Common myeloid progenitor, CD34-positive (primary cell): ENCODE results near the gene CDH4. TPM values are rescaled to one million over a fixed set of nuclear protein-coding genes. Genes with fewer than 3 reads are reported as not detected.

Source experiments
- CTCF ChIA-PET: fragments of 350-600 bp; sonication (Branson Sonifier 250); formaldehyde crosslinking; loops from one replicate; lab custom pipeline; 2021; ENCODE audit warnings: antibody characterized with exemption; lab: Charles Lee
- POLR2A ChIA-PET: fragments of 350-600 bp; sonication (Branson Sonifier 250); formaldehyde crosslinking; loops from one replicate; lab custom pipeline; 2021; ENCODE audit warnings: antibody characterized with exemption; lab: Charles Lee
- DNase-seq, 3 donors: peaks; one replicate each; pipeline versions ENCODE4 v3.0.0 to v3.0.0-alpha.2; 2013
- H3K27ac ChIP-seq, 2 experiments: 1 replicate in 1 of 2; 2 replicates in 1 of 2; pipeline ENCODE4 v1.7.0; 2013; ENCODE audit warnings: inconsistent platforms in 2 of 2, low read length in 2 of 2, mild to moderate bottlenecking in 2 of 2, low read depth in 1 of 2, moderate library complexity in 1 of 2; ENCODE audit not compliant: severe bottlenecking in 2 of 2, insufficient read depth in 1 of 2, poor library complexity in 1 of 2
- H3K27me3 ChIP-seq, 5 experiments: replicated peaks in 2 of 5; 1 replicate in 3 of 5; 2 replicates in 2 of 5; pipeline versions ENCODE4 v1.6.1 to v1.7.0; 2013; ENCODE audit warnings: low read length in 4 of 5, mild to moderate bottlenecking in 2 of 5, moderate library complexity in 2 of 5, inconsistent platforms in 1 of 5; ENCODE audit not compliant: insufficient read depth in 5 of 5, control insufficient read depth in 4 of 5
- H3K36me3 ChIP-seq, 4 experiments: 1 replicate in 2 of 4; 2 replicates in 2 of 4; pipeline versions ENCODE4 v1.6.1 to v1.7.0; 2013; ENCODE audit warnings: low read length in 3 of 4, control low read depth in 1 of 4, mild to moderate bottlenecking in 1 of 4; ENCODE audit not compliant: control insufficient read depth in 4 of 4, insufficient read depth in 4 of 4
- H3K4me1 ChIP-seq, 4 experiments: 1 replicate in 3 of 4; 2 replicates in 1 of 4; pipeline versions ENCODE4 v1.6.1 to v1.7.1; 2013; ENCODE audit warnings: low read length in 3 of 4, mild to moderate bottlenecking in 3 of 4, control low read depth in 1 of 4, inconsistent platforms in 1 of 4, moderate library complexity in 1 of 4; ENCODE audit not compliant: control insufficient read depth in 4 of 4, insufficient read depth in 4 of 4; ENCODE audit errors: control extremely low read depth in 1 of 4
- H3K4me3 ChIP-seq, 7 experiments: 1 replicate in 4 of 7; 2 replicates in 3 of 7; pipeline versions ENCODE4 v1.5.1 to v1.7.0; 2013; ENCODE audit warnings: mild to moderate bottlenecking in 7 of 7, low read length in 6 of 7, moderate library complexity in 6 of 7, inconsistent platforms in 2 of 7, low read depth in 2 of 7, control low read depth in 1 of 7; ENCODE audit not compliant: insufficient read depth in 4 of 7, control insufficient read depth in 1 of 7; ENCODE audit errors: extremely low read depth in 1 of 7
- H3K9me3 ChIP-seq, 5 experiments: 1 replicate in 4 of 5; 2 replicates in 1 of 5; pipeline versions ENCODE4 v1.6.1 to v1.7.1; 2013; ENCODE audit warnings: low read length in 4 of 5, mild to moderate bottlenecking in 2 of 5, inconsistent platforms in 1 of 5, low read depth in 1 of 5, moderate library complexity in 1 of 5; ENCODE audit not compliant: control insufficient read depth in 4 of 5, insufficient read depth in 2 of 5; ENCODE audit errors: control extremely low read depth in 1 of 5
- WGBS: methylation state at CpG from one replicate; pipeline ENCODE4 v1.1.5; 2013; ENCODE audit not compliant: insufficient coverage; 5-methylcytosine and 5-hydroxymethylcytosine counted together
- polyA plus RNA-seq: library from polyadenylated mRNA; unstranded; fragments of 120-200 nt; gene quantifications from one replicate; pipeline ENCODE4 v1.2.1, GENCODE V29; 2013

Gene CDH4
- 0.86 TPM for polyA plus RNA-seq

DNA sequence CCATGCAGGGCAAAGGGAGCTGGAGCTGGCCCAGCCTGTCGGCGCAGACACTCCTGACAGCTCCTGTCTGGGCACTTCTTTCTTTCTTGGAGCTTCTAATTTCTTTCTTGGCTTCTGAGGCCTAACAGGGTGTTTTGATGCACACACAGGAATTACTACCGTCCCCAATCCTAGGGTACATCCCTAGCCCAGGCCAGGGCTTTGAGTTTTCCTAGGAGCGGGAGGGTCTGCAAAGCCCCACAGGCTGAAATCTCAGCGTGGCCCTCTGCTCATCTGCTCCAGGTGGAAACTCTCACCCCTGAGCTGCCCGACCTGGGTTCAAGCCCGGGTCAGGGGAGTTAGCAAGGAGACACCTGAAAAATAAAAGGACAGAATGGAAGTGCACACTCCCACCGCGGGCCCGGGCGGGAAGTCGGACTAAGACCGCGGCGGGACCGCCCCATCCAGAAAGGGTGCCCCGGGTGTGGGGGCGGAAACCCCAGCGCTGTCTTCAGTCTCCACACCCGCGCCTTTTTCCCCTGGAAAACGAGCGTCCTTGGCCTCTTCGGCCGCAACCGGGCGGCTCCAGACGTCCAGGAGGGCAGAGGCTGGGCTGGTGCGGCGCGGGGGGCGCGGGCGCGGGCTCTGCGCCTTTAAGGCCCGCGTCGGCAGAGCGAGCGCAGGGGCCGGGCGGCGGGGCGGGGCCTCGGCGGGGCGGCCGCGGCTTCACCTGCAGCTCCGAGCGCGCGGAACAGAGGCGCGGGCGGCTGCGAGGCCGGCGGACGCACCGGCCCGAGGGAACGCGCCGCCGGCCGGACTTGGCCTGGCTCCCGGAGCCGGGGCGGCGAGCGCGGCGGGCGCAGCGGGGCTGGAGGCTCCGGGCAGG lies at the start of gene CDH4:
Gene CDH4 (plus strand): TSS at position 733 of the 865 bp plus-strand sequence.
- peak in 1 of 3 donors; percentile 28 for DNase-seq
- CTCF ChIA-PET, result interaction anchor here (1.2 to 2.3 kb wide), 3 partner anchors 12 to 1041 kb away, joined by 3 to 7 read pairs (median 5); no protein-coding TSS in a partner anchor
- no peak within 1 kb of the TSS for H3K27ac ChIP-seq
- no peaks in the 10 kb centered on the region for H3K36me3 ChIP-seq
- H3K9me3 ChIP-seq, result no peaks in the 10 kb centered on the region
- POLR2A ChIA-PET, result interaction anchor here (0.5 kb wide), 1 partner anchor 1827 kb away, joined by 3 read pairs; no protein-coding TSS in a partner anchor
- peaks cover 0 to 30% (median 18%) of the 10 kb centered on the region in 4 experiments for H3K4me1 ChIP-seq
- WGBS, result 6% methylated on average over 59 of the region's 78 CpGs
- peak within 1 kb of the TSS in 6 of 7 experiments; percentile 51 to 83 (median 62) for H3K4me3 ChIP-seq
- H3K27me3 ChIP-seq, result peaks cover 9 to 68% (median 44%) of the 10 kb centered on the region in 5 experiments

DNA sequence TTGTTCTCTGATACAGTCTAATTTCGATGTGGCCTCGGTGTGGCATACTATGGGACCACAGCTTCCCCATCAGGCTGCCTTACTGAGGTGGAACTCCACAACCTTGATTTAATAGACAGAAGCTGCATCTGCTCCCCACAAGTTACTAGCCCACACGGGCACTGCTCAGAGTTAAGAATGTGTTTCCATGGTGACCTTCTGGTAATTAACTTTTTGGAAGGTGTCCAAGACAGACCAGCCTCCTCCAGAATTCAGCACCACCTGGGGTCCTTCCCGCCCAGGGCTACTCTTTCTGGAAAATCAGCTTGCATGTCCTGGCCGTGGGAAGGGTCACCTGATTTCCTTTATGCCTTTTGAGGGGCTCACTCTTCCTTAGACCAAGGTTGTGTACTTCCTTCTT lies 48.7 kb upstream of the CDH4 start:
- Histone ChIP-seq H3K36me3 (no peaks in the 10 kb centered on the region), H3K27me3 (peaks cover 0 to 11% (median 0%) of the 10 kb centered on the region in 5 experiments), H3K27ac (no peak overlapping the region), H3K4me3 (no peak overlapping the region), H3K4me1 (no peaks in the 10 kb centered on the region), H3K9me3 (peaks cover 0 to 10% (median 0%) of the 10 kb centered on the region in 5 experiments)
- ChIA-PET CTCF (no interaction called here), POLR2A (no interaction called here)
- WGBS, result 73% methylated on average over 3 of the region's 5 CpGs
- DNase-seq, result no peak

DNA sequence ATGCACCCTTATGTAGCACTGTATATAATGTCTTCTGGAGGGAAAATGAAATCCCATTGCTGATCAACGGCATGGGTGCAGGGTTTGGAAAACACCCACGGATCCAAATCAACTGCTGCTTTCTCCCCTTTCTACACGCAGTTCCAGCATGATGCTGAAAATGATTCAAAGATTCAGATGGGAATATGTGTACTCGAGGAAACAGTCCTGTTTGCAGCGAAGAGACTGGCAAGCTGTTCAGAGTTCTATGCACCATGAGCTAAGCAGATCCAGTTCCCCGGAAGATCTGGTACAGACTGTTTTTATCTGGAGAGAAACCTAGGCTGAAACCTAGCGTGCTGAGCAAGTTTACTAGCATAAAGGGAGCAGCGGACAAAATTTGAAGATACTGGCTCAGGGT lies 47.9 kb upstream of the CDH4 start:
- CTCF ChIA-PET, result no interaction called here
- Histone ChIP-seq H3K4me3 (no peak overlapping the region), H3K9me3 (peaks cover 0 to 9% (median 0%) of the 10 kb centered on the region in 5 experiments), H3K4me1 (no peaks in the 10 kb centered on the region), H3K27ac (no peak overlapping the region), H3K36me3 (no peaks in the 10 kb centered on the region), H3K27me3 (peaks cover 0 to 8% (median 0%) of the 10 kb centered on the region in 5 experiments)
- no peak for DNase-seq
- 93% methylated on average over 8 of the region's 8 CpGs for WGBS
- POLR2A ChIA-PET, result no interaction called here

DNA sequence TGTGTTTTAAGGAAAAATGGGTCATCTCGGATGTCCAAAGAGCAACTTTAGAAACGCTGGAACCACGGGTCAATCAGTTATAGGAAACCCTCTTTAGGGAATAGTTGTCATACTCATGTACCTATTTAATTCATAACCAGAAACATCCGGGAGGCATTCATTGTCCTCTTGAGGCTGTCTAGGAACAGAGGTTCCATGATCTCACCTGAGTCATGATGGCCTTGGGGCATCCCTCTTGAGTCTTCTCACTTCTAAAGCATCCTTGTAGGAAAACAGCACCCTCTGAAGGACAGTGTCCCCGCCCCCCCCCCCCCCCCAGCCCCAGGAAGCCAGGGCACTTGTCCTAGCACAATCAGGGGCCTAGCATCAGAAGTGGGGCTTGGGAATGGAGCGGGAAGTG lies 46.3 kb upstream of the CDH4 start:
- Histone ChIP-seq H3K36me3 (no peaks in the 10 kb centered on the region), H3K9me3 (peaks cover 0 to 9% (median 0%) of the 10 kb centered on the region in 5 experiments), H3K4me3 (no peak overlapping the region), H3K27ac (no peak overlapping the region), H3K27me3 (peaks cover 0 to 4% (median 0%) of the 10 kb centered on the region in 5 experiments), H3K4me1 (no peaks in the 10 kb centered on the region)
- WGBS, result 100% methylated on average over 2 of the region's 6 CpGs
- POLR2A ChIA-PET, result no interaction called here
- no peak for DNase-seq
- CTCF ChIA-PET, result no interaction called here

DNA sequence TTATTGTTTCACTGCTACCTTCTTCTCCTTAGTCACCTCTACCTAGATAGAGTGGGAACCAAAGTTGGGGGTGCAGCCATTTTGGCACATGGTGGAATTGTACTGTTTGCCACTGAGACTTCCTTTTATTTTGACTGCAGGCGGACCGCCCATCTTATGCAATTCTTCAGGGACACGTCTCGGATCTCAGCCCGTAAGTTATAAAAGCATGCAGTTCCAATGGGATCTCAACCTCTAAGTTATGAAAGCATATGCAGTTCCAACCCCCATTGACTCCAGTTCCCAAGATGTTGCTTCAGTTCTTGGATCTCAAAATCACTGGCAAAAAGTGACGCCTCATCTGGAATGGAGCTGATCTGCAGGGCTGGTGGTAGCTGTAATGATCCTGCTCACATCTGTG lies 41.2 kb upstream of the CDH4 start:
- CTCF ChIA-PET, result no interaction called here

DNA sequence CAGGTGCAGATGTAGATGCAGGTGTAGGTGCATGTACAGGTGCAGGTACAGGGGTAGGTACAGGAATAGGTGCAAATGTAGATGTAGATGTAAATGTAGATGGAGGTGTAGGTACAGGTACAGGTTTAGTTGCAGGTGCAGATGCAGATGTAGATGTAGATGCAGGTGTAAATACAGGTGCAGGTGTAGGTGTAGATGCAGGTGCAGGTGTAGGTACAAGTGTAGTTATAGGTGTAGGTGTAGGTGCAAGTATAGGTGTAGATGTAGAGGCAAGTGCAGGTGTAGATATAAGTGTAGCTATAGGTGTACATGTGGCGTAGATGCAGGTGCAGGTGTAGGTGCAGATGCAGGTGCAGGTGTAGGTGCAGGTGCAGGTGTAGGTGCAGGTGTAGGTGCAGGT lies 34.2 kb upstream of the CDH4 start:
- Histone ChIP-seq H3K27ac (no peak overlapping the region), H3K4me3 (no peak overlapping the region), H3K36me3 (no peaks in the 10 kb centered on the region), H3K27me3 (peaks cover under 1 to 18% (median 2%) of the 10 kb centered on the region in 5 experiments), H3K9me3 (peaks cover 0 to 4% (median 0%) of the 10 kb centered on the region in 5 experiments), H3K4me1 (no peaks in the 10 kb centered on the region)
- POLR2A ChIA-PET, result no interaction called here
- no peak for DNase-seq
- 85% methylated on average over 1 of the region's 1 CpG for WGBS
- CTCF ChIA-PET, result no interaction called here

More for the DNA sequence above, 41.2 kb upstream of the CDH4 start:
- Histone ChIP-seq H3K27me3 (peaks cover 0 to 8% (median 2%) of the 10 kb centered on the region in 5 experiments), H3K4me1 (no peaks in the 10 kb centered on the region), H3K9me3 (peaks cover 0 to 2% (median 0%) of the 10 kb centered on the region in 5 experiments), H3K27ac (no peak overlapping the region), H3K4me3 (no peak overlapping the region), H3K36me3 (no peaks in the 10 kb centered on the region)
- WGBS, result 73% methylated on average over 5 of the region's 6 CpGs
- POLR2A ChIA-PET, result no interaction called here
- no peak for DNase-seq

DNA sequence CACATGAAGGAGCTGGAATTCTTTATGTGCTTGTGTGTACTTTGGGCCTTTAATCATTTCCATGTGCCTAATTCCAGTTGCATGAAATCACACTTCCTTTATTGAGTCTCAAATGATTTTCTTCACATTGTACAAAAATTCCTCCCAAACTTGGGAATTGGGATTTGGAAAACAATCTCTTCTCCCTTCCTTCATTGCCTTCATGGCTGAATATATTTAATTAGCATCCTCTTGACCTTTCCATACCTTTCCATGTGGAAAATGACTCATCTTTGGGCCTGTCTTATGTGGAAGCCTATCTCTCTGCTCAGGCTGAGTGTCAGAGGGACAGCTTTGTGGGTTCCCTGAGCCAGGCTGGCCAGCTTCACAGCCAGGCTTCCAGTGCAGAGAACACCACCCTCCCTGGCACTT lies 33.0 kb upstream of the CDH4 start:
- Histone ChIP-seq H3K27me3 (peaks cover 0 to 18% (median 2%) of the 10 kb centered on the region in 5 experiments), H3K36me3 (no peaks in the 10 kb centered on the region), H3K4me3 (no peak overlapping the region), H3K9me3 (peaks cover 0 to 4% (median 0%) of the 10 kb centered on the region in 5 experiments), H3K4me1 (no peaks in the 10 kb centered on the region), H3K27ac (no peak overlapping the region)
- no peak for DNase-seq
- CTCF ChIA-PET, result no interaction called here
- POLR2A ChIA-PET, result no interaction called here
